ENCODE results near the gene STOX2.

DNA sequence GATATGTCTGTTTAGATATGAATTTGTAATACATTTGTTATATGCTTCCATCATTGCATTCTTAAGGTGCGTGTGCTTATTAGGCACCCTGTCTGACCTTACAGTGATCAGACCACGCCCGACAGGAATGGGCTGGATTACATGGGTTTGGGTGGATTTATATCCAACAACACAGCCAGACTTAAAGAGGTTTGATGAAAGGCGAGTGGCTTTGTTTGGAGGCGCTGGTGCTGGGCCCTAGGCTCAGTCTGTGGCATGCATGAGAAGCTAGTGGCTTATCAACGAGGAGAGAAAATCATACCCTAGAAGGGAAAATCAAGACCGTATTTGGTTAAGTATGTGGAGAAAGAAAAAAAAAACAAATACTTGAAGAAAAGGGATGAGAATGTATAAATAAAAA is 80.7 kb downstream of the STOX2 start:
- no peak for TF ChIP-seq NBN (IDR thresholded peaks at IDR 0.05)
- TF ChIP-seq, protein P1, sequence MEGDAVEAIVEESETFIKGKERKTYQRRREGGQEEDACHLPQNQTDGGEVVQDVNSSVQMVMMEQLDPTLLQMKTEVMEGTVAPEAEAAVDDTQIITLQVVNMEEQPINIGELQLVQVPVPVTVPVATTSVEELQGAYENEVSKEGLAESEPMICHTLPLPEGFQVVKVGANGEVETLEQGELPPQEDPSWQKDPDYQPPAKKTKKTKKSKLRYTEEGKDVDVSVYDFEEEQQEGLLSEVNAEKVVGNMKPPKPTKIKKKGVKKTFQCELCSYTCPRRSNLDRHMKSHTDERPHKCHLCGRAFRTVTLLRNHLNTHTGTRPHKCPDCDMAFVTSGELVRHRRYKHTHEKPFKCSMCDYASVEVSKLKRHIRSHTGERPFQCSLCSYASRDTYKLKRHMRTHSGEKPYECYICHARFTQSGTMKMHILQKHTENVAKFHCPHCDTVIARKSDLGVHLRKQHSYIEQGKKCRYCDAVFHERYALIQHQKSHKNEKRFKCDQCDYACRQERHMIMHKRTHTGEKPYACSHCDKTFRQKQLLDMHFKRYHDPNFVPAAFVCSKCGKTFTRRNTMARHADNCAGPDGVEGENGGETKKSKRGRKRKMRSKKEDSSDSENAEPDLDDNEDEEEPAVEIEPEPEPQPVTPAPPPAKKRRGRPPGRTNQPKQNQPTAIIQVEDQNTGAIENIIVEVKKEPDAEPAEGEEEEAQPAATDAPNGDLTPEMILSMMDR (IDR thresholded peaks at IDR 0.05 in 2 of 3, conservative IDR thresholded peaks at IDR 0.05 in 1 of 3; ENCODE audit: control insufficient read depth in 2 of 3, extremely low read depth in 1 of 3, insufficient read depth in 1 of 3, low read depth in 3 of 3, low read length in 3 of 3), result no peak
- TF ChIP-seq POLR2A (IDR thresholded peaks at IDR 0.05; ENCODE audit: low read depth, low read length), result no peak
- no peak for TF ChIP-seq SMC3 (IDR thresholded peaks at IDR 0.05; ENCODE audit: borderline replicate concordance, low read length)
- TF ChIP-seq, protein P2, sequence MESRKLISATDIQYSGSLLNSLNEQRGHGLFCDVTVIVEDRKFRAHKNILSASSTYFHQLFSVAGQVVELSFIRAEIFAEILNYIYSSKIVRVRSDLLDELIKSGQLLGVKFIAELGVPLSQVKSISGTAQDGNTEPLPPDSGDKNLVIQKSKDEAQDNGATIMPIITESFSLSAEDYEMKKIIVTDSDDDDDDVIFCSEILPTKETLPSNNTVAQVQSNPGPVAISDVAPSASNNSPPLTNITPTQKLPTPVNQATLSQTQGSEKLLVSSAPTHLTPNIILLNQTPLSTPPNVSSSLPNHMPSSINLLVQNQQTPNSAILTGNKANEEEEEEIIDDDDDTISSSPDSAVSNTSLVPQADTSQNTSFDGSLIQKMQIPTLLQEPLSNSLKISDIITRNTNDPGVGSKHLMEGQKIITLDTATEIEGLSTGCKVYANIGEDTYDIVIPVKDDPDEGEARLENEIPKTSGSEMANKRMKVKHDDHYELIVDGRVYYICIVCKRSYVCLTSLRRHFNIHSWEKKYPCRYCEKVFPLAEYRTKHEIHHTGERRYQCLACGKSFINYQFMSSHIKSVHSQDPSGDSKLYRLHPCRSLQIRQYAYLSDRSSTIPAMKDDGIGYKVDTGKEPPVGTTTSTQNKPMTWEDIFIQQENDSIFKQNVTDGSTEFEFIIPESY (IDR thresholded peaks at IDR 0.05), result no peak

Data from GM12878 (cell line).